HG02759 (cell line): ENCODE measurements around the gene IL4R.
"Not testable (repeated sequence)": the region's sequence is repeated elsewhere in the genome, so short reads cannot be mapped to it uniquely, and the experiment has no call there.

Experiments used
- ATAC-seq: cut with Tn5 transposase; IDR thresholded peaks from one replicate; pipeline ENCODE4 v1.9.1; 2021; ENCODE audit warnings: mild to moderate bottlenecking, moderate library complexity; ENCODE audit not compliant: unreplicated experiment

IL4R gene

GRCh38 chr16:27401768-27402568, 88.2 kb downstream of the IL4R start, which contains the start of gene IL21R:
TSS of gene IL21R (plus strand) at chr16:27402174. CDS start at chr16:27430072, 27,898 bp downstream.
- ATAC-seq, result peak; percentile 64

- no peak for ATAC-seq
These were observed 88.8 kb downstream of the IL4R start for GRCh38 chr16:27402569-27402963.

- peak; percentile 16 for ATAC-seq
These were observed 89.3 kb downstream of the IL4R start for GRCh38 chr16:27402964-27403600.

GRCh38 chr16:27403601-27403992, 89.8 kb downstream of the IL4R start:
- ATAC-seq, result no peak

- no peak for ATAC-seq
These were observed 90.5 kb downstream of the IL4R start for GRCh38 chr16:27404163-27404823.

GRCh38 chr16:27405546-27406451, 92.0 kb downstream of the IL4R start:
- no peak for ATAC-seq

GRCh38 chr16:27406511-27407128, 92.8 kb downstream of the IL4R start:
- no peak for ATAC-seq

- ATAC-seq, result no peak
These were observed 93.4 kb downstream of the IL4R start for GRCh38 chr16:27407133-27407532.

- peak; percentile 45 for ATAC-seq
These were observed 94.3 kb downstream of the IL4R start for GRCh38 chr16:27408012-27408601.

GRCh38 chr16:27408602-27409031, 94.8 kb downstream of the IL4R start:
- peak; percentile 26 for ATAC-seq

- ATAC-seq, result not testable (repeated sequence)
These were observed 96.2 kb downstream of the IL4R start for GRCh38 chr16:27409958-27410357.

- ATAC-seq, result no peak
These were observed 97.0 kb downstream of the IL4R start for GRCh38 chr16:27410761-27411160.

GRCh38 chr16:27413956-27414355, 100.2 kb downstream of the IL4R start:
- no peak for ATAC-seq
